ENCODE data around the gene MRPS34.
A peak's percentile ranks its signal among the peaks of the same experiment; 100 is the strongest.

The MRPS34 gene

GRCh38 chr16:1724491-1724890, 48.4 kb downstream of the MRPS34 start:
- no peak for DNase-seq

- DNase-seq: peak; percentile 42
These were observed 49.3 kb downstream of the MRPS34 start for GRCh38 chr16:1723450-1724147.
